Adrenal gland (tissue), 12 donors: ENCODE data around the gene ACVR1B. TPM values are rescaled to one million over a fixed set of nuclear protein-coding genes. Genes with fewer than 3 reads are reported as not detected.
A peak's percentile ranks its signal among the peaks of the same experiment; 100 is the strongest.

ENCODE experiments used
- DNase-seq, 7 donors: peaks; one replicate each; pipeline ENCODE4 v3.0.0-alpha.2; 2019 to 2020
- H3K27ac ChIP-seq, 5 donors: fragments of 200-600 bp; sonication (generic) in 4 of 5; 1 replicate in 3 of 5; 2 replicates in 2 of 5; pipeline versions ENCODE4 v1.5.1 to v1.8.0; 2016 to 2020; ENCODE audit warnings: mild to moderate bottlenecking in 1 of 5
- H3K27me3 ChIP-seq: fragments of 200-600 bp; 2 replicates; pipeline ENCODE4 v1.8.0; 2021
- H3K36me3 ChIP-seq, 2 donors: fragments of 200-600 bp; replicated peaks in 1 of 2; 1 replicate in 1 of 2; 2 replicates in 1 of 2; pipeline versions ENCODE4 v1.5.1 to v1.8.0; 2018 to 2022
- H3K4me1 ChIP-seq, 2 donors: fragments of 200-600 bp; replicated peaks in 1 of 2; 1 replicate in 1 of 2; 2 replicates in 1 of 2; pipeline versions ENCODE4 v1.5.1 to v1.8.0; 2018 to 2021
- H3K4me3 ChIP-seq, 4 donors: fragments of 200-600 bp; sonication (generic) in 3 of 4; one replicate each; pipeline ENCODE4 v1.5.1; 2016 to 2018
- H3K9me3 ChIP-seq, 3 donors: fragments of 200-600 bp; sonication (generic) in 1 of 3; replicated peaks in 1 of 3; 1 replicate in 2 of 3; 2 replicates in 1 of 3; pipeline versions ENCODE4 v1.5.1 to v1.8.0; 2016 to 2021
- POLR2A ChIP-seq, 2 donors: fragments of 450-650 bp; IDR thresholded peaks; one replicate each; pipeline ENCODE4 v1.6.1; 2017; ENCODE audit warnings: antibody characterized with exemption in 2 of 2, mild to moderate bottlenecking in 2 of 2, moderate library complexity in 1 of 2
- WGBS, 4 donors: extraction: QIAGEN DNeasy Blood & Tissue Kit in 2 of 4; methylation state at CpG; one replicate each; pipeline versions ENCODE4 v1.1.5 to v1.1.7; 2013 to 2017; 5-methylcytosine and 5-hydroxymethylcytosine counted together
- intact Hi-C, 2 donors: fragments of 100-400 bp; cut with DNase I; formaldehyde crosslinking; loops; one replicate each; pipeline versions ENCODE4 v1.14.1 to v1.15.0; 2022 to 2023
- polyA plus RNA-seq, 3 donors: library from polyadenylated mRNA; stranded (reverse); fragments of 200-250 nt in 2 of 3; fragments of 350-450 nt in 1 of 3; fragmentation: Illumina TruSeq in 1 of 3; extraction: RNeasy Lipid Tissue Mini Kit (QIAGEN cat#74804) in 1 of 3; gene quantifications; one replicate each; pipeline ENCODE4 v1.2.3, GENCODE V29; 2013 to 2014
- total RNA-seq, 9 donors: library from RNA; depleted of rRNA in 4 of 9; stranded (reverse); fragments of >200 nt in 4 of 9; fragments of 120-200 nt in 1 of 9; fragmentation: NEBNext Ultra II Directional in 1 of 9; extraction: Animal tissue kit (Norgen Biotek cat#: 25700) in 1 of 9; gene quantifications; one replicate each; pipeline versions ENCODE4 v1.1.0 to v1.2.4, GENCODE V29; 2013 to 2023
- TF ChIP-seq, protein P1 (sequence below), 6 experiments: fragments of 450-650 bp in 4 of 6; fragments of 200-600 bp in 2 of 6; sonication (generic) in 1 of 6; IDR thresholded peaks; 1 replicate in 5 of 6; 2 replicates in 1 of 6; pipeline versions ENCODE4 v1.5.1 to v1.8.0; 2016 to 2021; ENCODE audit warnings: antibody characterized with exemption in 6 of 6, mild to moderate bottlenecking in 2 of 6, moderate library complexity in 1 of 6
- donor health status: healthy with polysubstance abuse.
- donor health status: Bipolar disorder and iron deficiency.
- donor health status: DM: yes; HTN: yes; CAD: no.
- donor health status: DM: no; HTN: no; CAD: no.
- donor health status: DM: no; HTN: no; CAD: no.
- donor health status: DM: yes; HTN: yes; CAD: no.

The ACVR1B gene
- total and polyA plus RNA-seq, 12 donors = 6.3 to 26.3 (median 13.9) TPM

DNA sequence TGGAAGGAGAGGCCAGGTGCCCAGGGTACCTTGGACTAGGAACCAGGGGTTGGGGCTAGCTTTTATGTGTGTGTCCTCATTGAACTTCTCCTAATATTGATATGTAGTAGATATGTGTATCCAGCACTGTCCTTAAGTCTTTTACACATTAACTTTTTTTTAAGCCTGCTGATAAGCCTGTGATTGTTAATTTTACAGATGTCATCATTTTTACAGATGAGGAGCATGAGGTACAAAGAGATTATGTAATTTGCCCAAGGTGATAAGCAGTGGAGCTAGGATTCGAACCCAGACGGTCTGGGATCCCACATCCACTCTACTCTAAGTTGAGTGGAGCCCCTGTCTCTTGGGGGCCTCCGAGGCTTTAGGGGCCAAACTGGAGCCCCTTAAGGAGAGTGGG lies 89.5 kb downstream of the ACVR1B start:
- Histone ChIP-seq H3K27me3 (no peaks in the 10 kb centered on the region), H3K4me1 (peaks cover 42 to 69% of the 10 kb centered on the region in 2 donors), H3K9me3 (no peaks in the 10 kb centered on the region), H3K27ac (peak overlapping the region in 2 of 5 donors; percentile 92 to 94), H3K36me3 (no peaks in the 10 kb centered on the region), H3K4me3 (no peak overlapping the region)
- WGBS, 4 donors = 75 to 83% (median 78%) methylated on average over 3 of the region's 3 CpGs
- TF ChIP-seq POLR2A (IDR thresholded peaks at IDR 0.05) = no peak
- TF ChIP-seq, protein P1, sequence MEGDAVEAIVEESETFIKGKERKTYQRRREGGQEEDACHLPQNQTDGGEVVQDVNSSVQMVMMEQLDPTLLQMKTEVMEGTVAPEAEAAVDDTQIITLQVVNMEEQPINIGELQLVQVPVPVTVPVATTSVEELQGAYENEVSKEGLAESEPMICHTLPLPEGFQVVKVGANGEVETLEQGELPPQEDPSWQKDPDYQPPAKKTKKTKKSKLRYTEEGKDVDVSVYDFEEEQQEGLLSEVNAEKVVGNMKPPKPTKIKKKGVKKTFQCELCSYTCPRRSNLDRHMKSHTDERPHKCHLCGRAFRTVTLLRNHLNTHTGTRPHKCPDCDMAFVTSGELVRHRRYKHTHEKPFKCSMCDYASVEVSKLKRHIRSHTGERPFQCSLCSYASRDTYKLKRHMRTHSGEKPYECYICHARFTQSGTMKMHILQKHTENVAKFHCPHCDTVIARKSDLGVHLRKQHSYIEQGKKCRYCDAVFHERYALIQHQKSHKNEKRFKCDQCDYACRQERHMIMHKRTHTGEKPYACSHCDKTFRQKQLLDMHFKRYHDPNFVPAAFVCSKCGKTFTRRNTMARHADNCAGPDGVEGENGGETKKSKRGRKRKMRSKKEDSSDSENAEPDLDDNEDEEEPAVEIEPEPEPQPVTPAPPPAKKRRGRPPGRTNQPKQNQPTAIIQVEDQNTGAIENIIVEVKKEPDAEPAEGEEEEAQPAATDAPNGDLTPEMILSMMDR (IDR thresholded peaks at IDR 0.05) = no peak
- DNase-seq = no peak
- intact Hi-C loops = no loop called here

DNA sequence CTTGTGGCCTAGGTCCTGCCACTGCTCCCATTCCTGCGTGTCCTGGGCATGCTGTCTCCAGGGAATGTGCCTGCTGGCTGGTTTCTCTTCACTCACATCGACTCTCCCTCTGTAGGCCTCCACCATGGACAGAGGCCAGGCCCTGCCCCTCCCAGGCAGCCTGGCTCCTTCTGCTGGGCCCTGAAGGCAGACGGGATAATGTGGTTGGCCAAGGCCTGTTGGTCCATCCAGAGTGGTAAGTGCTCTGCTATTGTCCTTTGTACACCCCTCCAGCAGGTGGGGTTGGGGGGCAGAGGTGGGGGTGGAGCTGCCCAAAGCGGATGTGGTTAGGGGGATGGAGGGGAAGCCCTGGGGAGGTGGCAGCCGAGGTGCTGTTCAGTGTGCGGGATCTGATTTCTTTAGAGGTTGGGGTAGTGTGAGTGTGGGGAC lies 90.2 kb downstream of the ACVR1B start:
- Histone ChIP-seq H3K9me3 (no peaks in the 10 kb centered on the region), H3K4me1 (peaks cover 38 to 66% of the 10 kb centered on the region in 2 donors), H3K4me3 (no peak overlapping the region), H3K27ac (peak overlapping the region in 2 of 5 donors; percentile 92 to 94), H3K27me3 (no peaks in the 10 kb centered on the region), H3K36me3 (no peaks in the 10 kb centered on the region)
- peak in 5 of 7 donors; percentile 45 to 78 (median 64) for DNase-seq
- intact Hi-C loops = no loop called here
- TF ChIP-seq, protein P1 (IDR thresholded peaks at IDR 0.05) = no peak
- no peak for TF ChIP-seq POLR2A (IDR thresholded peaks at IDR 0.05)
- WGBS, 4 donors = 57 to 80% (median 68%) methylated on average over 3 to 6 of the region's 6 CpGs

GRCh38 chr12:52042706-52043385 lies 91.3 kb downstream of the ACVR1B start:
- peak in 3 of 7 donors; percentile 32 to 49 (median 38) for DNase-seq
- intact Hi-C loops = no loop called here

More at GRCh38 chr12:52042706-52043385, 91.3 kb downstream of the ACVR1B start:
- TF ChIP-seq, protein P1 (IDR thresholded peaks at IDR 0.05) = no peak
- TF ChIP-seq POLR2A (IDR thresholded peaks at IDR 0.05) = no peak
- Histone ChIP-seq H3K4me1 (peaks cover 32 to 60% of the 10 kb centered on the region in 2 donors), H3K4me3 (no peak overlapping the region), H3K27me3 (no peaks in the 10 kb centered on the region), H3K9me3 (no peaks in the 10 kb centered on the region), H3K27ac (peak overlapping the region in 4 of 5 donors; percentile 92 to 94 (median 94)), H3K36me3 (no peaks in the 10 kb centered on the region)
- WGBS, 4 donors = 64 to 75% (median 66%) methylated on average over 3 to 8 of the region's 8 CpGs
